GM12801 (cell line): ENCODE measurements around the gene MED15.

Experiments
- TF ChIP-seq, protein P1 (sequence below): IDR thresholded peaks from one replicate; pipeline ENCODE4 v1.5.1; 2011; ENCODE audit warnings: control low read depth; ENCODE audit not compliant: insufficient read length; ENCODE audit errors: extremely low read depth

Gene MED15

DNA sequence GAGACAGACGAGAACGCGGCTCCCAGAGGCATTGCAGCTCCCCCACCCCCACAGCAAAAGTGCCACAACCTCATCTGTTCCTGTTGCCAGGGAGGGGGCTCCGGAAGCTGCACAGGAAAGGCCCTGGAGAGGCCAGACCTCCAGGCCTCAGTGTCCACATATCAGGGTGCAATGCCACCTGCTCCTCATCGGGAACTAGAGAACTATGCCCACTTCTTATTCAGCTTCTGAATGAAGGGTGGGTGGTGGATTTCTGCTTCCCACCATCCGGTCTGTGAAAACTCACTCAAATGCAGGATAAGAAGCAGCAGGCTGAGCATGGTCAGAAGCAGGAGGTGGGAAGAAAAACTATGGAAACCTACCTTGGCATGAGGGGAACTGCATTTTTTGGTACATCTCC is 105.9 kb downstream of the MED15 start:
- TF ChIP-seq, protein P1, sequence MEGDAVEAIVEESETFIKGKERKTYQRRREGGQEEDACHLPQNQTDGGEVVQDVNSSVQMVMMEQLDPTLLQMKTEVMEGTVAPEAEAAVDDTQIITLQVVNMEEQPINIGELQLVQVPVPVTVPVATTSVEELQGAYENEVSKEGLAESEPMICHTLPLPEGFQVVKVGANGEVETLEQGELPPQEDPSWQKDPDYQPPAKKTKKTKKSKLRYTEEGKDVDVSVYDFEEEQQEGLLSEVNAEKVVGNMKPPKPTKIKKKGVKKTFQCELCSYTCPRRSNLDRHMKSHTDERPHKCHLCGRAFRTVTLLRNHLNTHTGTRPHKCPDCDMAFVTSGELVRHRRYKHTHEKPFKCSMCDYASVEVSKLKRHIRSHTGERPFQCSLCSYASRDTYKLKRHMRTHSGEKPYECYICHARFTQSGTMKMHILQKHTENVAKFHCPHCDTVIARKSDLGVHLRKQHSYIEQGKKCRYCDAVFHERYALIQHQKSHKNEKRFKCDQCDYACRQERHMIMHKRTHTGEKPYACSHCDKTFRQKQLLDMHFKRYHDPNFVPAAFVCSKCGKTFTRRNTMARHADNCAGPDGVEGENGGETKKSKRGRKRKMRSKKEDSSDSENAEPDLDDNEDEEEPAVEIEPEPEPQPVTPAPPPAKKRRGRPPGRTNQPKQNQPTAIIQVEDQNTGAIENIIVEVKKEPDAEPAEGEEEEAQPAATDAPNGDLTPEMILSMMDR = no peak

DNA sequence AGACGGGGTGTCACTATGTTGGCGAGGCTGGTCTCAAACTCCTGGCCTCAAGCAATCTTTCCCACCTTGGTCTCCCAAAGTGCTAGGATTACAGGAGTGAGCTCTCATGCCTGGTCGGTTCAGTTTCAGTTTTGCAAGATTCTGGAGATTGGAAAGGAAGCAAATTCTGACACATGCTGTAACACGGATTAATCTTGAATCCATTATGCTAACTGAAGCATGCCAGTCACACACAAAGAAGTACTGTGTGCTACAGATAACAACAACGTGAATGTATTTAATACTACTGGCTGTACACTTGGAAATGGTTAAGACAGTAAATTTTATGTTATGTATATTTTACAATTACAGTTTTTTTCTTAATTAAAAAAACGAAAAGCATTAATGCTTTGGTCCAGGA is 107.6 kb downstream of the MED15 start:
- TF ChIP-seq, protein P1 = no peak

DNA sequence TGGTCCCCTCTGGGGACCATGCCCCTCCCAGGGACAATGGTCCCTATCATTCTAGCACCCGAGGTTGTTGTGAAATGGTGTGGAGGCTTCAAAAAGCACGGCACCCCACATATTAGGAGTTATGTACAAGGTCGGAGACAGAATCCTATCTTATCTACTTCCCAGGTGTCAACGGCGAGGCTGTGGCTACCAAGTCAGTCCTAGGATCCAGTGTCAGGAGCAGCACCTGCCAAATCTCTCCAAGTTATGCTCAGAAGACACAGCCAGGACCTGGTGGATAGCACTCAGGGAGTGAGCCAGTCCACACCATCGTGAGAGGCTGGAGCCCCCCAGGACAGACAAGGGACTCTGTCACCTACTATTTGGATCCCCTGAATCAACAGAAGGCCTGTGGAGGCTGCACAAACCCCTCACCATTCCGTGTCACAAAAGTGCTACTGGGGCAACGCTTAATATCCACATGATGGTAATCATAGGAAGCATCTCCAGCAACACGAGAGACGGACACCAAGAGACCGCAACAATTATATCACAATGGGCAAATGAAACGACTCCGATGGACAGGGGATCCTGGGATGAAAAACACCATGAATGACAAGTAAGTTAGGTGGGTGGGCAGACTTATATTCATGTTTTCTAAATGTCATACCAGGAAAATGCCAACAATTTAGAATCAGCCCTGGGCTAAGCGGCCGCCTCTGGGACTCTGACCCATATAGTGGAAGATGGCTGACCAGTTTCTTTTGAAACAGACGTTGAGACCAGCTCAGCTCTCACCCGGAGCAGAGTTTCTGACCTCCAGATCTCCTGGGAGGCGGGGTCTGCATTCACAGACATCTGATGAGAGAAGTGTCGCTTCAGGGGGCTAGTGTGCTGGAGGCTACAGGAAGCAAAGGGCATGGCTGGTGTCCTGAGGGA is 108.4 kb downstream of the MED15 start:
- TF ChIP-seq, protein P1 = no peak

DNA sequence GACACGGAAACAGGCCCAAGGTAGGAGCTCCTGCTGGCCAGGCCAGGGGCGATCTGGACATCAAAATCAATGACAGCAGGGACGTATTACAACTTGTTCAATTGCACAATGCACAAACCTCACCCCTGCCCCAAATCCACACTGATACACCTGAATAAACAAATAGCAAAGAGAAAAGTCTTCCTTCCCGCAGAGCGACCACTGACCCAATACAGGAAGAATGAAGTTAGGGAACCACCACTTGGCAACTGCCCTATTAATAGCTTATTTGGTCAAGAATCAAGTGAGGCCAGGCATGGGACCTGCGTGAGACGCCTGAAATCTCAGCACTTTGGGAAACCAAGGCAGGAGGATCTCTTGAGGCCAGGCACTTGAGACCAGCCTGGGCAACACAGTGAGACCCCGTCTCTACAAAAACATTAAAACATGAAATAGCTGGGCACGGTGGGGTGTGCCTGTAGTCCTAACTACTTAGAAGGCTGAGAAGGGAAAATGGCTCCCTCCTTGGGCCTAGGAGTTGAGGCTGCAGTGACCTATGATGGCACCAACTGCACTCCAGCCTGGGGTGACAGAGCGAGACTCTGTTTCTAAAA is 109.1 kb downstream of the MED15 start:
- TF ChIP-seq, protein P1 = no peak

DNA sequence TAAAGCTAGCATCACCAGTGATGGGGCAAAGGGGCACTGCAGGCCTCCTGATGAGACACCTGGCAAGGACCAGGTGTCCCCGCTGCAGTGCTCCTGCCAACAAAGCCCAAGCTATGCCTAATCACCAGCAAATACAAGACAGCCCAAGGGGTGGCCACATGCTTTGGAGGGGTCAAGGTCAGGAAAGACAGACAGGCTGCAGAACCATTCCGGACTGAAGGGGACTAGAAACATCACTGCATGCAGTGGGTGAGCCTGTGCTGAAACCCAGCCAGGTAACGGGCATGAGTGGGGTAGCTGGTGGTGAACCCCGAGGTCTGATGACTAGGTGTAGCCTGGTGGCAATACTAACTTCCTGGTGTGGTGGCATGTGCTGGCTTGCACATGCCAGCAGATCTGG is 111.1 kb downstream of the MED15 start:
- TF ChIP-seq, protein P1 = no peak

DNA sequence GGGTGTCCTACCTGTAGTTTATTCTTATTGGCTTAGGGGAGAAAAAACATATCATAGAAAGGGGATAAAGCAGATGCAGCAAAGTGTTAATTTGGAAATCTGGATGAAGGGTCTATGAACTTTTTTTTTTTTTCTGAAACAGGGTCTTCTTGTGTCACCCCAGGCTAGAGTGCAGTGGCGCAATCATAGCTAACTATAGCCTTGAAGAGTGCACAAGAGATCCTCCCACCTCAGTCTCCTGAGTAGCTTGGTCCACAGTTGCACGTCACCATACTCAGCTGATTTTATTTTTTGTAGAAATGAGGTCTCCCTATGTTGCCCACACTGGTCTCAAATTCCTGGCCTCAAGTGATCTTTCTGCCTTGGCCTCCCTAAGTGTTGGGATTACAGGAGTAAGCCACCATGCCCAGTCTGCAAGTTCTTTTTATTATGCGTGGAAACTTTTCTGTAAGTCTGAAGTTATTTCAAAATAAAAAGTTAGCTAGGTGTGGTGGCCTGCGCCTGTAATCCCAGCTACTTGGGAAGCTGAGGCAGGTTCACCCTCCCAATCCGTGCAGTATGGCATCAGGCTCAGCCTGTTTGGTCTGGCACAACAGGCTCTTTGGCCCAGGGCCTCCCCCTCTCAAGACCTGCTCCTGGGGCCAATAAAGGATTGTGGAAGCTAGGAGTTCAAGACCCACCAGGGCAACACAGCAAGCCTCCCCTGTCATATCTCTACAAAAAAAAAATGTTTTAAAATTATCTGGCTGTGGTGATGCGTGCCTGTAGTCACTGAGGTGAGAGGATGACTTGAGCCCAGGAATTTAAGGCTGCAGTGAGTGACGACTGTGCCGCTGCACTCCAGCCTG is 111.9 kb downstream of the MED15 start:
- TF ChIP-seq, protein P1 = no peak

DNA sequence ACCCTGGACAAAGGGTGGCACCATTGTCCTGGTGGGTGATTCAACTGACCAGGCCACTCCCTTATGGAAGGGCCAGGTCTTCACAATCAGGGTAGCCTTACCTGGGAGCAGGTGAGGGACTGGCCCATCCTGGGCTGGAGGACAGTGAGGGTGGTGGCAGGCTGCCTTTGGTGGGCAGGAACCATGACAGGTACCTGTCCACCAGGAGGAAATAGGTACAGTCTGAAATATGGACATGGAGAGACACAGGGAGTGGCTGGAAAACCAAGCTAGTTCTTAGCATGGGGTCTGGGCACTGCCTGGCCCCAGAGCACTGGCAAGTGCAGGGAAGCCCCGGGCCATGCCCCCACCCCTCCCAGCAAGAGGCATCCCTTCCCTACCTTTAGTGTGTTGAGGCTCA is 113.8 kb downstream of the MED15 start:
- TF ChIP-seq, protein P1 = no peak
